HepG2 (cell line): Measurements from ENCODE around the gene FAM124A.

ENCODE experiments used
- ARNT ChIP-seq: fragments of 450-650 bp; IDR thresholded peaks from 2 replicates; pipeline ENCODE4 v1.6.1; 2017
- ATF2 ChIP-seq: sonication (generic); formaldehyde crosslinking; IDR thresholded peaks from 2 replicates; pipeline ENCODE4 v1.4.0; 2020; ENCODE audit warnings: missing genetic modification reagents
- CREM ChIP-seq, 2 experiments: sonication (generic) in 1 of 2; formaldehyde crosslinking in 1 of 2; IDR thresholded peaks; 2 replicates each; pipeline versions ENCODE4 v1.4.0 to v1.6.1; 2016 to 2020; ENCODE audit warnings: antibody characterized with exemption in 1 of 2, mild to moderate bottlenecking in 1 of 2, missing genetic modification reagents in 1 of 2
- CTCF ChIP-seq: sonication (generic); formaldehyde crosslinking; IDR thresholded peaks from 2 replicates; pipeline ENCODE4 v1.5.0; 2020; ENCODE audit warnings: mild to moderate bottlenecking, missing genetic modification reagents, moderate library complexity
- EP300 ChIP-seq, 3 experiments: sonication (generic) in 1 of 3; formaldehyde crosslinking in 1 of 3; IDR thresholded peaks; 2 replicates each; pipeline versions ENCODE4 v1.5.1 to v1.6.1; 2011 to 2020; ENCODE audit warnings: low read depth in 2 of 3, low read length in 2 of 3, borderline replicate concordance in 1 of 3, improper control_type of control experiment in 1 of 3, mild to moderate bottlenecking in 1 of 3, missing genetic modification reagents in 1 of 3, moderate library complexity in 1 of 3
- GATAD2A ChIP-seq: IDR thresholded peaks from 2 replicates; pipeline ENCODE4 v1.6.1; 2016
- HIC2 ChIP-seq: sonication (generic); formaldehyde crosslinking; IDR thresholded peaks from 2 replicates; pipeline ENCODE4 v1.9.0; 2022; ENCODE audit warnings: low read depth, missing genetic modification reagents
- PAX8 ChIP-seq: sonication (generic); formaldehyde crosslinking; IDR thresholded peaks from 2 replicates; pipeline ENCODE4 v1.8.0; 2022; ENCODE audit warnings: mild to moderate bottlenecking, missing genetic modification reagents, borderline replicate concordance
- RFX5 ChIP-seq: IDR thresholded peaks from 2 replicates; pipeline ENCODE4 v1.6.1; 2011; ENCODE audit warnings: low read depth, low read length, improper control_type of control experiment
- ZBTB44 ChIP-seq: sonication (generic); formaldehyde crosslinking; IDR thresholded peaks from 2 replicates; pipeline ENCODE4 v1.4.0; 2020; ENCODE audit warnings: missing genetic modification reagents
- ZFX ChIP-seq: sonication (generic); formaldehyde crosslinking; IDR thresholded peaks from 2 replicates; pipeline ENCODE4 v1.4.0; 2020; ENCODE audit warnings: mild to moderate bottlenecking, low read depth, missing genetic modification reagents, moderate library complexity
- ZNF766 ChIP-seq: sonication (generic); formaldehyde crosslinking; IDR thresholded peaks from 2 replicates; pipeline ENCODE4 v1.5.0; 2020; ENCODE audit warnings: missing genetic modification reagents, borderline replicate concordance

- TF ChIP-seq ZBTB44 (CRISPR knock-in tag), result no peak
- no peak for TF ChIP-seq ATF2 (CRISPR knock-in tag)
- no peak for TF ChIP-seq PAX8
- no peak for TF ChIP-seq CREM (IDR thresholded peaks at IDR 0.05)
- TF ChIP-seq CREM (CRISPR knock-in tag; IDR thresholded peaks at IDR 0.05), result no peak
- TF ChIP-seq RFX5, result no peak
- no peak for TF ChIP-seq CTCF (CRISPR knock-in tag)
- TF ChIP-seq GATAD2A (CRISPR knock-in tag), result no peak
- TF ChIP-seq ZFX (CRISPR knock-in tag), result no peak
- no peak for TF ChIP-seq ARNT
- TF ChIP-seq HIC2 (CRISPR knock-in tag), result no peak
- no peak for TF ChIP-seq ZNF766 (CRISPR knock-in tag)
- TF ChIP-seq EP300 (IDR thresholded peaks at IDR 0.05; ENCODE audit: low read depth in 2 of 2, low read length in 2 of 2), result no peak
- no peak for TF ChIP-seq EP300 (CRISPR knock-in tag; IDR thresholded peaks at IDR 0.05; ENCODE audit: borderline replicate concordance)
Measured at GRCh38 chr13:51230477-51231105, 8.4 kb downstream of the FAM124A start.
